HepG2 (cell line): ENCODE measurements around the gene COQ3. TPM values are rescaled to one million over a fixed set of nuclear protein-coding genes. Genes with fewer than 3 reads are reported as not detected.

Source experiments
- AKAP8 ChIP-seq: sonication (generic); formaldehyde crosslinking; IDR thresholded peaks from 2 replicates; pipeline ENCODE4 v1.5.1; 2020; ENCODE audit warnings: mild to moderate bottlenecking, missing genetic modification reagents
- CHD2 ChIP-seq: IDR thresholded peaks from 2 replicates; pipeline ENCODE4 v1.6.1; 2011; ENCODE audit warnings: low read depth, low read length, improper control_type of control experiment
- ETS1 ChIP-seq: sonication (generic); formaldehyde crosslinking; IDR thresholded peaks from 2 replicates; pipeline ENCODE4 v1.4.0; 2020; ENCODE audit warnings: missing genetic modification reagents
- ETV5 ChIP-seq: IDR thresholded peaks from 2 replicates; pipeline ENCODE4 v1.6.1; 2018; ENCODE audit warnings: missing biosample characterization, missing genetic modification reagents, inconsistent platforms, borderline replicate concordance
- HNRNPL ChIP-seq: fragments of 200-400 bp; formaldehyde crosslinking; IDR thresholded peaks from 2 replicates; pipeline ENCODE4 v1.6.1; 2017; ENCODE audit warnings: mild to moderate bottlenecking, low read depth, low read length
- IRF2 ChIP-seq: IDR thresholded peaks from 2 replicates; pipeline ENCODE4 v1.6.1; 2018; ENCODE audit warnings: missing genetic modification reagents, missing compliant biosample characterization
- JUNB ChIP-seq: sonication (generic); formaldehyde crosslinking; IDR thresholded peaks from 2 replicates; pipeline ENCODE4 v1.8.0; 2022; ENCODE audit warnings: missing genetic modification reagents, mild to moderate bottlenecking, borderline replicate concordance
- KDM1A ChIP-seq: IDR thresholded peaks from 2 replicates; pipeline ENCODE4 v1.6.1; 2016; ENCODE audit warnings: missing compliant biosample characterization
- KDM6A ChIP-seq: IDR thresholded peaks from 2 replicates; pipeline ENCODE4 v1.6.1; 2016; ENCODE audit warnings: low read depth
- MTF2 ChIP-seq: sonication (generic); formaldehyde crosslinking; IDR thresholded peaks from 2 replicates; pipeline ENCODE4 v1.5.0; 2020; ENCODE audit warnings: missing genetic modification reagents, borderline replicate concordance
- RARA ChIP-seq: IDR thresholded peaks from 2 replicates; pipeline ENCODE4 v1.6.1; 2016; ENCODE audit warnings: missing genetic modification reagents, missing compliant biosample characterization
- SATB2 ChIP-seq: sonication (generic); formaldehyde crosslinking; IDR thresholded peaks from 2 replicates; pipeline ENCODE4 v1.5.0; 2020; ENCODE audit warnings: missing genetic modification reagents
- TOE1 ChIP-seq: sonication (generic); formaldehyde crosslinking; IDR thresholded peaks from 2 replicates; pipeline ENCODE4 v1.4.0; 2020; ENCODE audit warnings: mild to moderate bottlenecking, missing genetic modification reagents
- U2AF2 ChIP-seq: fragments of 200-400 bp; formaldehyde crosslinking; IDR thresholded peaks from 2 replicates; pipeline ENCODE4 v1.6.1; 2017; ENCODE audit warnings: low read depth, mild to moderate bottlenecking, low read length
- ZBTB2 ChIP-seq: sonication (generic); formaldehyde crosslinking; IDR thresholded peaks from 2 replicates; pipeline ENCODE4 v1.8.0; 2022; ENCODE audit warnings: low read depth, missing genetic modification reagents
- ZBTB39 ChIP-seq: sonication (generic); formaldehyde crosslinking; IDR thresholded peaks from 2 replicates; pipeline ENCODE4 v1.5.0; 2020; ENCODE audit warnings: missing genetic modification reagents
- ZBTB42 ChIP-seq: sonication (generic); formaldehyde crosslinking; IDR thresholded peaks from 2 replicates; pipeline ENCODE4 v1.5.0; 2020; ENCODE audit warnings: mild to moderate bottlenecking, missing genetic modification reagents
- ZC3H13 ChIP-seq: sonication (generic); formaldehyde crosslinking; IDR thresholded peaks from 2 replicates; pipeline ENCODE4 v1.8.1; 2023; ENCODE audit warnings: mild to moderate bottlenecking, missing genetic modification reagents, moderate library complexity
- ZFP36 ChIP-seq: fragments of 150-350 bp; IDR thresholded peaks from 2 replicates; pipeline ENCODE4 v1.6.1; 2018; ENCODE audit warnings: borderline replicate concordance, low read length, low read depth; ENCODE audit not compliant: partially characterized antibody
- ZFY ChIP-seq: sonication (generic); formaldehyde crosslinking; IDR thresholded peaks from 2 replicates; pipeline ENCODE4 v1.4.0; 2020; ENCODE audit warnings: missing genetic modification reagents
- ZGPAT ChIP-seq: IDR thresholded peaks from 2 replicates; pipeline ENCODE4 v1.6.1; 2016; ENCODE audit warnings: mild to moderate bottlenecking
- ZNF225 ChIP-seq: sonication (generic); formaldehyde crosslinking; IDR thresholded peaks from 2 replicates; pipeline ENCODE4 v1.4.0; 2020; ENCODE audit warnings: mild to moderate bottlenecking, missing genetic modification reagents
- ZNF24 ChIP-seq: fragments of 450-650 bp; IDR thresholded peaks from 2 replicates; pipeline ENCODE4 v1.6.1; 2017; ENCODE audit warnings: antibody characterized with exemption, mild to moderate bottlenecking
- ZNF510 ChIP-seq: sonication (generic); formaldehyde crosslinking; IDR thresholded peaks from 2 replicates; pipeline ENCODE4 v1.4.0; 2020; ENCODE audit warnings: low read depth, mild to moderate bottlenecking, missing genetic modification reagents
- ZNF572 ChIP-seq: sonication (generic); formaldehyde crosslinking; IDR thresholded peaks from 2 replicates; pipeline ENCODE4 v1.5.1; 2020; ENCODE audit warnings: mild to moderate bottlenecking, missing genetic modification reagents
- ZNF740 ChIP-seq: sonication (generic); formaldehyde crosslinking; IDR thresholded peaks from 2 replicates; pipeline ENCODE4 v1.4.0; 2020; ENCODE audit warnings: missing genetic modification reagents
- polyA plus RNA-seq, 8 experiments: library from polyadenylated mRNA; depleted of rRNA in 3 of 8; stranded (reverse) in 7 of 8; unstranded in 1 of 8; fragments of >200 nt; fragmentation: Illumina TruSeq in 4 of 8; extraction: Trizol in 4 of 8; gene quantifications; 2 replicates each; pipeline versions ENCODE4 v1.2.1 to v1.2.3, GENCODE V29; 2011 to 2016; ENCODE audit warnings: low read depth in 4 of 8, missing spikeins in 1 of 8, mixed read lengths in 1 of 8; ENCODE audit not compliant: insufficient read depth in 1 of 8
- total RNA-seq, 5 experiments: library from RNA; depleted of rRNA; stranded (reverse); fragments of >200 nt; fragmentation: Illumina TruSeq; extraction: Trizol; gene quantifications; 2 replicates each; pipeline ENCODE4 v1.2.3, GENCODE V29; 2016; ENCODE audit warnings: low read depth in 1 of 5

The COQ3 gene
- total and polyA plus RNA-seq, 2 of the 13 experiments (the other 11 are each of a cell fraction or from before 2014, with no cell fraction given) = 5.3 to 20.5 TPM

- no peak for TF ChIP-seq TOE1 (CRISPR knock-in tag)
- no peak for TF ChIP-seq ETS1
- TF ChIP-seq CHD2 = no peak
- TF ChIP-seq JUNB = no peak
- TF ChIP-seq SATB2 = no peak
- no peak for TF ChIP-seq MTF2 (CRISPR knock-in tag)
- no peak for TF ChIP-seq ZBTB42 (CRISPR knock-in tag)
- TF ChIP-seq ZNF510 (CRISPR knock-in tag) = 0 out of 2 replicates have a peak, but pooled peaks have one; percentile 0
- TF ChIP-seq ZBTB39 (CRISPR knock-in tag) = no peak
- TF ChIP-seq KDM1A (CRISPR knock-in tag) = no peak
- TF ChIP-seq ZFY = no peak
- no peak for TF ChIP-seq ZNF225 (CRISPR knock-in tag)
- TF ChIP-seq ZNF24 = no peak
- TF ChIP-seq KDM6A (CRISPR knock-in tag) = no peak
- no peak for TF ChIP-seq ZFP36
- peak; percentile 96 for TF ChIP-seq ZNF740 (CRISPR knock-in tag)
- no peak for TF ChIP-seq HNRNPL
- peak; percentile 55; the same call in 1 of the 2 replicates for TF ChIP-seq ETV5 (CRISPR knock-in tag)
- TF ChIP-seq ZGPAT (CRISPR knock-in tag) = peak; percentile 67; the same call in 1 of the 2 replicates
- TF ChIP-seq U2AF2 = no peak
- peak; percentile 45; the same call in 1 of the 2 replicates for TF ChIP-seq IRF2
- no peak; the same call in 1 of the 2 replicates for TF ChIP-seq ZC3H13
- no peak for TF ChIP-seq AKAP8 (CRISPR knock-in tag)
- no peak for TF ChIP-seq ZBTB2
- no peak for TF ChIP-seq ZNF572
- peak; percentile 42; the same call in 1 of the 2 replicates for TF ChIP-seq RARA (CRISPR knock-in tag)
Measured at GRCh38 chr6:99425647-99426450, 31.9 kb upstream of the COQ3 start (continued).
